LoVo (cell line): Measurements from ENCODE around the gene JPH3.
"Not testable (repeated sequence)": the region's sequence is repeated elsewhere in the genome, so short reads cannot be mapped to it uniquely, and the experiment has no call there.

Experiments
- DNase-seq: peaks from one replicate; pipeline ENCODE4 v3.0.0-alpha.2; 2016; ENCODE audit warnings: low spot score

Gene JPH3

GRCh38 chr16:87715658-87716057 is 113.3 kb downstream of the JPH3 start:
- no peak for DNase-seq

GRCh38 chr16:87718831-87719230 is 116.5 kb downstream of the JPH3 start:
- not testable (repeated sequence) for DNase-seq

- no peak for DNase-seq
Observed at GRCh38 chr16:87720446-87720845, 118.1 kb downstream of the JPH3 start.

GRCh38 chr16:87721622-87722585 is 119.6 kb downstream of the JPH3 start:
- no peak for DNase-seq

- no peak for DNase-seq
Observed at GRCh38 chr16:87722590-87723225, 120.4 kb downstream of the JPH3 start.

- no peak for DNase-seq
Observed at GRCh38 chr16:87723226-87723623, 120.9 kb downstream of the JPH3 start.

- no peak for DNase-seq
Observed at GRCh38 chr16:87724490-87725291, 122.4 kb downstream of the JPH3 start.

GRCh38 chr16:87725596-87726235 is 123.4 kb downstream of the JPH3 start:
- DNase-seq = no peak

GRCh38 chr16:87726577-87726976 is 124.3 kb downstream of the JPH3 start:
- not testable (repeated sequence) for DNase-seq

- no peak for DNase-seq
Observed at GRCh38 chr16:87727346-87727745, 125.0 kb downstream of the JPH3 start.

- no peak for DNase-seq
Observed at GRCh38 chr16:87728026-87728425, 125.7 kb downstream of the JPH3 start.

GRCh38 chr16:87729266-87729954 is 127.1 kb downstream of the JPH3 start:
- DNase-seq = no peak

- no peak for DNase-seq
Observed at GRCh38 chr16:87731607-87732006, 129.3 kb downstream of the JPH3 start.

GRCh38 chr16:87733190-87733589 is 130.9 kb downstream of the JPH3 start:
- no peak for DNase-seq

- DNase-seq = no peak
Observed at GRCh38 chr16:87734644-87735043, 132.3 kb downstream of the JPH3 start.

- no peak for DNase-seq
Observed at GRCh38 chr16:87735270-87736007, 133.1 kb downstream of the JPH3 start.

GRCh38 chr16:87736008-87736382 is 133.7 kb downstream of the JPH3 start:
- no peak for DNase-seq

GRCh38 chr16:87739801-87740200 is 137.5 kb downstream of the JPH3 start:
- DNase-seq = no peak

GRCh38 chr16:87740441-87740840 is 138.1 kb downstream of the JPH3 start:
- DNase-seq = no peak

- no peak for DNase-seq
Observed at GRCh38 chr16:87740909-87741424, 138.7 kb downstream of the JPH3 start.
